T-helper 9 cell (primary cell): ENCODE results near the gene SLC25A22.
A peak's percentile ranks its signal among the peaks of the same experiment; 100 is the strongest.

ENCODE experiments used
- DNase-seq: peaks from one replicate; pipeline ENCODE4 v3.0.0-alpha.2; 2020

SLC25A22 gene

DNA sequence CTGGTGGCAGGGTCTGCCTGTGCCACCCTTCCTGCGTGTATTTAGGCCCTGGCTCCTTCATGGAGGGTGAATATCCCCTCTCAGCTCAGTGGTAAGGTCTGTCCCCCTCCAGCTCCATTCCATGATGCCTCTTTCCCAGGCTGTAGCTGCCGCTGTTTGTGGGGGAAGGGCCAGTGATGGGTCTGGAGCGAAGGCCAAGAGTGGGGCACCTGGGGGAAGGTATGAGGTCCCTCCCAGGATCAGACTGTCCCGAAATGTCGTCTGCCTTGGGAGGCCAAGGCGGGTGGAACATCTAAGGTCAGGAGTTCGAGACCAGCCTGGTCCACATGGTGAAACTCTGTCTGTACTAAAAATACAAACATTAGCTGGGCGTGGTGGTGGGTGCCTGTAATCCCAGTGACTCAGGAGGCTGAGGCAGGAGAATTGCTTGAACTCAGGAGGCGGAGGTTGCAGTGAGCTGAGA, 35.8 kb upstream of the SLC25A22 start:
- no peak for DNase-seq

DNA sequence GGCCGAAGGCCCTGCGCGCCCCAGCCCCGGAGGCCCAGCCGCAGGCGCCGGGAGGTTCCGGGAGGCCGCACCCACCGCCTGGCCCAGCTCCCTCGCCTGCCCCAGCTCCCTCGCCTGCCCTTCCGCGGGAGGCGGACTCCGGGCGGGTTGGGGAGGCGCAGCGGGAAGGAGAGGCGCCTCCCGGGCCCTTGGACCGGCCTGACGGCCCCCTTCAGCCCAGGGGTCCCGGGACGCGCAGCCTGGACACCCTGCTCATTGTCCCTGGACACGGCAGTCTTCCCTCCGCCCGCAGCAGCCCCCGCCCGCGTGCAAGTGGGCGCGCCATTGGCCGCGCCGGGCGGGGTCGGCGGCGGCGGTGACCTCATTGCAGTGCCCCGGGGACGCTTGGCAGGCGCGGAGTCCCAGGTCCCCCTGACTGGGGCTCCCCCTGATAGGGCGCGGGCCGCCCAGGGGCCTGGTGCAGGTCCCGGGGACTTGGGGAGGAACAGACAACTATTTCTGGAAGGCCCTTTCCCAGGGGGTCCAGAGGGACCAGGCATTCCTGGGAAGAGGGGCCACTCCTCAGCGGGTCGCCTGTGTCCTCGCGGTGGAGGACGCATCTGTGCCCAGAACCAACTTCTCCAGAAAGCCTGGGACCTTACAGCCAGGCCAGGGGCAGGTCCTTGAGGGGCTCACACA, 35.2 kb upstream of the SLC25A22 start:
- DNase-seq: peak; percentile 46

GRCh38 chr11:832529-833113, 34.5 kb upstream of the SLC25A22 start, which contains the start of gene CD151:
Gene CD151 (plus strand): TSS chr11:832952. CDS start chr11:836070, 3,118 bp downstream.
- DNase-seq: no peak

DNA sequence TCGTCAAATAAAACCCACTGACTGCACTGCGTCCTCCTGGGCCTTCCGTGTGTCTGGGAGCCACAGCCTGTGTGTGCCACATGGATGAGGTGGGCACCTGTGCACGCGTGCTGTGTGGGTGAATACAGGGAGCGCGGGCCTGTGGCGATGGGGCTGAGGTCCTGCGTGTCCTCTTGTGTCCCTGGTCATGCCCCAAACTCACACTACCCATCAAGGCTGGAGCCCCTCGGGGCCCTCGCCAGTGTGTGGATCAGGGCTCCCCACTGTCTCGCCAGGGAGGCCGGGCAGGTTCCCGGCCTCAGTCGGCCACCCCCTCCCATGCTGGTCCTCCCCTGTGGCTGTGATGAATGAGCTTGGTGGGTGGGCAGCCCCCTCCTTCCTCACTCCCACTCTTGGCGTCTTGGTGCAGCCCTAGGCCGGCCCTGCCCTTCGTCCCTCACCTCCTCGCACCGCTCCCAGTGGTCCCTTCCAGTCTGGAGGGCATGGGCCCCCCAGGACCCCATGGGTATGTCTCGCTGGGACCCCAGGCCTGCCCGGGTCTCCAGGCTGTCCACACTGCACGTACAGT, 34.0 kb upstream of the SLC25A22 start:
- DNase-seq: no peak

GRCh38 chr11:831118-831864, 33.2 kb upstream of the SLC25A22 start:
- DNase-seq: no peak

- DNase-seq: peak; percentile 46
Measured at GRCh38 chr11:830295-831117, 32.4 kb upstream of the SLC25A22 start.

DNA sequence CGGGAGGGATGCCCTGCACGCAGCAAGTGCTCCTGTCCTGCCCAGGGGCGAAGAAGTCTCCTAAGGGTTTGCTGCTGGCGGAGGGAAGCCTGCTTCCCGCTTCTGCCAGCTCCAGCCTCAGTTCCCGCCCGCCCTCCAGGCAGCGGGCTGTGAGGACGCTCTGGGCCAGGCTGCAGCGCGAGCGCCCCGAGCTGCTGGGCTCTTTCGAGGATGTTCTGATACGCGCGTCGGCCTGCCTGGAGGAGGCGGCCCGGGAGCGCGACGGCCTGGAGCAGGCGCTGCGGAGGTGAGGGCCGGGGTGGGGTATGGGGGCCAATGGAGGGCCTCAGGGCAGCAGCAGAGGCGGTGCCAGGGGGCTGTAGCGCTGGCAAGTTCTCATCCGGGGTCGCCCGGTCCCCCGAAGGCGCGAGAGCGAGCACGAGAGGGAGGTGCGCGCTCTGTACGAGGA, 31.8 kb upstream of the SLC25A22 start:
- DNase-seq: no peak

GRCh38 chr11:829176-829846, 31.2 kb upstream of the SLC25A22 start:
- no peak for DNase-seq

GRCh38 chr11:828506-829175, 30.6 kb upstream of the SLC25A22 start:
- no peak for DNase-seq

DNA sequence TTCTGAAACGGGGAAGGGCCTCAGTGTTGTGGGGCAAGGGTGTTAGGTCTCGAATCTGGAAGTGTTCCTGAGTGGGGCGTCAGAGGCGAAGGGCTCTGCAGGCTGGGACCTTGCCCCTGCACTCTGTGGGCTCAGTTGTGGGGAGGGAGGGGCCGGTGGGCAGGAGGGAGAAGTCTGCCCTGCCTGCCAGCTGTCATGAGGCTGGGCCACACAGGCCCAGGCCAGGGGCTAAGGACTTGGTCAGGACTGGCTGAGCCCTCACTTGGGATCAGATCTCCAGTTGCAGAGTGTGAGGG, 29.8 kb upstream of the SLC25A22 start, which contains the start of gene CRACR2B:
Gene CRACR2B (plus strand): TSS at position 23 of the 296 bp plus-strand sequence. CDS start 689 bp downstream, outside the sequence.
- DNase-seq: no peak

DNA sequence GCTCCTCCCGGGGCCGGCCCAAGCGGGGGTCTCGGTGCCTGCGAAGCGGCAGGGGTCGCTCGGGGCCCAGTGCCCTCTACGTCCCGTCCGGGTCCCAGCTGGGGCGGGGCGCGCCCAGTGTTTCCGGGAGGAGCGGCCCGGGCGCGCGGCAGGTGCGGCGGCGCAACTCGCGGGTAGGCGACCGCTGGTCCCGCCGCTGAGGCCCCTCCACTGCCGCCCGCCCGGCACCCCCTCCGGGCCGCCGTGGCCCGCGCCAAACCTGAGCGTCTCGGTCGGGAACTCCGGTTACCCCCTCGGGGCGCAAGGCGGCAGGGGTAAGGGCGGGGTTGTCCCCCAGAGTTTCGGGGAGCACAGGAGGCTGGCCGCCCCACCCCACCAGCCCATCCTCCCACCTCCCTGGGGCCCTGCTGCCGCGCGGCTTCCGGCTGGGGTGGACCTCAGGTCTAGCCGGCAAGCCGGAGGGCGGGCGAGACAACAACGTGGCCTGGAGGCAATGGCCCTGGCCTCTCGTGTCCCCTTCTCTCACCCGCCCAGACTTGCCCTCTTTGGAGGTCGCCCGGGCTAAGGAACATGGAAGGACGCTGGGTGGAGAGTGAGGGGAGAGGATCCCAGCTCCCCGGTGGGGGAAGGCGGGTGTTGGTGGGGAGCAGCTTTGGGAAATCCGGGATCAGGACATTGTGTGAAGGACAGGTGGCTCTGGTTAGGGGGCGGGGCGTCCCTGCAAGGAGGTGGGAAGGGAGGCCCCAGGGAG, 29.2 kb upstream of the SLC25A22 start:
- no peak for DNase-seq

- no peak for DNase-seq
Measured at GRCh38 chr11:826836-827145, 28.7 kb upstream of the SLC25A22 start.

DNA sequence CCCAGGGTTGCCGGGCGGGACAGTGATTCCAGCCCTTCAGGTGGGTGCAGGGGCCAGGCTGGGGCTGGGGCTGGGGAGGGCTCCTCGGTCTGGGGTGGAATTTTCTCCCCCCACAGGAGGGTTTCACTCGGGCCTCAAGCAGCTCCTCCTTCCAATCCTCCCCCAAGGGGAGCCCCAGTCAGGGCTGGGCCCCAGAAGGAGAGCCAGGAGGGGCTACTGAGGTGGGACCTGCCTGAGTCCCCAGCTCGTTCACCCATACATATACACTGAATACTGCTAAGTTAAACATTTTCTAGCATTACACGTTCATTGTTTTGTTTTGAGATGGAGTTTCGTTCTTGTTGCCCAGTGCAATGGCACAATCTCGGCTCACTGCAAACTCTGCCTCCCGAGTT, 28.1 kb upstream of the SLC25A22 start:
- no peak for DNase-seq

- DNase-seq: no peak
Measured at GRCh38 chr11:825366-826226, 27.5 kb upstream of the SLC25A22 start.

DNA sequence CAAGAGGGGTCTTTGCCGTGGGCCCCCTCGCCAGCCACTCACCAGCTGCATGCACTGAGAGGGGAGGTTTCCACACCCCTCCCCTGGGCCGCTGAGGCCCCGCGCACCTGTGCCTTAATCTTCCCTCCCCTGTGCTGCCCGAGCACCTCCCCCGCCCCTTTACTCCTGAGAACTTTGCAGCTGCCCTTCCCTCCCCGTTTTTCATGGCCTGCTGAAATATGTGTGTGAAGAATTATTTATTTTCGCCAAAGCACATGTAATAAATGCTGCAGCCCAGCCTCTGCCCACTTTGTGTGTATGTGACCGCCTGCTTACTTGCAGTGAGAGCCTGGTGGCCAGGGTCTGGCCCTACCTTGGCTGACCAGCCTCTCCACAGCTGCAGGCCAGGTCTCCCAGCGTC, 26.9 kb upstream of the SLC25A22 start:
- DNase-seq: no peak

- DNase-seq: no peak
Measured at GRCh38 chr11:824292-824880, 26.3 kb upstream of the SLC25A22 start.

DNA sequence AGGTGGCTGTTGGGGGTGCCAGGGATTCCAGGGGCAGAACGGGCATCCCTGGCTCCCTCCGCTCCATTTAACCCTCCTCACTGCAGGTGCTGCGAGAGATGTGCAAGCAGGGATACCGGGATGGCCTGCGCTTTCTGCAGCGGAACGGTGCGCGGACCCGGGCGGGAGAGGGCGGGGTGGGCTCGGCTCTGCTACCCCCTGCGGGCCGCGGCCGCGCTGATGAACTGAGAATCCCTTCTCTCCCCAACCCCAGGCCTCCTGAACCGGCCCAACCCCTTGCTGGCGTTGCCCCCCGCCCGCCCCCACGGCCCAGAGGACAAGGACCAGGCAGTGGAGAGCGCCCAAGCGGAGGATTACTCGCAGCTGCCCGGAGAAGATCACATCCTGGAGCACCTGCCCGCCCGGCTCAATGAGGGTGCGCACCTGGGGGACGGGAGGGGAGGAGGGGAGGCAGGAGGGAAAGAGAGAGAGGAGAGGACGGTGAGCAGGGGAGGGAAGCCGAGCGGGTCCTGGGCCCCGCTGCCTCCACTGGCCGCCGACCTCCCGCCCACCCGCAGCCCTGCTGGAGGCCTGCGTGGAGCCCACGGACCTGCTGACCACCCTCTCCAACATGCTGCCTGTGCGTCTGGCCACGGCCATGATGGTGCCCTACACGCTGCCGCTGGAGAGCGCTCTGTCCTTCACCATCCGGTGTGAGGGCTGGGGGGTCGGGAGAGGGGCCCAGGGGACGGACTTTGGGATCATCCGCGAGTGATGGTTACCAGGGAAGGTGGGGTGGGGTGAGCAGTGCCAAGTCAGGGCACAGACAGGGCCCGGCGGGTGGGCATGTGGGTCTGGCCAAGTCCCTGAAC, 25.6 kb upstream of the SLC25A22 start:
- DNase-seq: no peak
